SK-N-SH (cell line): Measurements from ENCODE around the gene ALG6. TPM values are rescaled to one million over a fixed set of nuclear protein-coding genes. Genes with fewer than 3 reads are reported as not detected.

ENCODE experiments used
- CTCF ChIA-PET: fragments of 300-600, 350-600 bp; formaldehyde crosslinking; extraction: SDS; loops from one replicate; lab custom pipeline; 2021; lab: Yijun Ruan, JAX
- POLR2A ChIA-PET: fragments of 350-600 bp; sonication (Branson Sonifier 250); formaldehyde crosslinking; extraction: SDS; loops from one replicate; lab custom pipeline; 2020; ENCODE audit warnings: antibody characterized with exemption, inconsistent platforms; lab: Yijun Ruan, JAX
- DNase-seq: peaks from one replicate; pipeline ENCODE4 v3.0.0; 2012
- H2AFZ ChIP-seq: fragments of 200-600 bp; sonication (generic); 2 replicates; pipeline ENCODE4 v1.8.1; 2016; ENCODE audit warnings: antibody characterized with exemption, mild to moderate bottlenecking, low read depth
- H3F3A ChIP-seq: fragments of 200-600 bp; sonication (generic); replicated peaks from 2 replicates; pipeline ENCODE3; 2016; ENCODE audit warnings: antibody characterized with exemption, mild to moderate bottlenecking; ENCODE audit not compliant: insufficient read depth
- H3K27ac ChIP-seq, 2 experiments: fragments of 200-500 bp in 1 of 2; fragments of 200-600 bp in 1 of 2; sonication (Bioruptor generic) in 1 of 2; sonication (generic), shearing (Covaris generic) in 1 of 2; 2 replicates each; pipeline versions ENCODE4 v1.5.1 to v1.6.1; 2014 to 2016; ENCODE audit warnings: low read depth in 2 of 2, inconsistent platforms in 1 of 2, low read length in 1 of 2, mild to moderate bottlenecking in 1 of 2, mixed read lengths in 1 of 2
- H3K27me3 ChIP-seq: fragments of 200-600 bp; sonication (generic), shearing (Covaris generic); 2 replicates; pipeline ENCODE4 v1.6.1; 2016; ENCODE audit warnings: mixed run types; ENCODE audit not compliant: insufficient read depth
- H3K36me3 ChIP-seq, 2 experiments: fragments of 200-500 bp in 1 of 2; fragments of 200-600 bp in 1 of 2; sonication (Bioruptor generic) in 1 of 2; sonication (generic) in 1 of 2; replicated peaks in 1 of 2; 2 replicates each; pipeline versions ENCODE3 to v1.5.1; 2014 to 2016; ENCODE audit warnings: low read length in 1 of 2, mild to moderate bottlenecking in 1 of 2; ENCODE audit not compliant: insufficient read depth in 2 of 2, control insufficient read depth in 1 of 2
- H3K4me1 ChIP-seq, 2 experiments: fragments of 200-500 bp in 1 of 2; fragments of 200-600 bp in 1 of 2; sonication (Bioruptor generic) in 1 of 2; sonication (generic), shearing (Covaris generic) in 1 of 2; 2 replicates each; pipeline versions ENCODE4 v1.5.1 to v1.6.1; 2014 to 2016; ENCODE audit warnings: low read depth in 1 of 2, low read length in 1 of 2, mixed run types in 1 of 2; ENCODE audit not compliant: insufficient read depth in 2 of 2, control insufficient read depth in 1 of 2
- H3K4me2 ChIP-seq: fragments of 200-600 bp; sonication (generic), shearing (Covaris generic); 2 replicates; pipeline ENCODE4 v1.6.1; 2017; ENCODE audit warnings: mixed run types
- H3K4me3 ChIP-seq, 2 experiments: fragments of 200-500 bp in 1 of 2; fragments of 200-600 bp in 1 of 2; sonication (Bioruptor generic) in 1 of 2; sonication (generic), shearing (Covaris generic) in 1 of 2; 2 replicates each; pipeline versions ENCODE4 v1.5.1 to v1.8.1; 2014 to 2016; ENCODE audit warnings: low read depth in 2 of 2, inconsistent platforms in 1 of 2, low read length in 1 of 2, mild to moderate bottlenecking in 1 of 2, mixed read lengths in 1 of 2, moderate library complexity in 1 of 2
- H3K79me2 ChIP-seq: fragments of 200-600 bp; sonication (generic); 2 replicates; pipeline ENCODE4 v1.8.1; 2017; ENCODE audit warnings: mild to moderate bottlenecking; ENCODE audit not compliant: insufficient read depth
- H3K9ac ChIP-seq: fragments of 200-600 bp; sonication (generic); 2 replicates; pipeline ENCODE4 v1.6.1; 2017; ENCODE audit warnings: mixed run types
- H3K9me2 ChIP-seq: fragments of 200-600 bp; sonication (generic); 2 replicates; pipeline ENCODE4 v1.6.1; 2017; ENCODE audit warnings: mixed run types
- H3K9me3 ChIP-seq: fragments of 200-600 bp; sonication (generic); 2 replicates; pipeline ENCODE4 v1.6.1; 2017; ENCODE audit warnings: mixed run types, mild to moderate bottlenecking, moderate library complexity
- H4K20me1 ChIP-seq: fragments of 200-600 bp; sonication (generic); 2 replicates; pipeline ENCODE4 v1.6.1; 2017; ENCODE audit warnings: mild to moderate bottlenecking, mixed run types; ENCODE audit not compliant: insufficient read depth
- CTCF ChIP-seq: fragments of 200-600 bp; sonication (generic); IDR thresholded peaks from 2 replicates; pipeline ENCODE4 v1.6.1; 2017; ENCODE audit warnings: antibody characterized with exemption, mild to moderate bottlenecking, moderate library complexity
- EP300 ChIP-seq, 2 experiments: IDR thresholded peaks; 2 replicates each; pipeline versions ENCODE4 v1.4.0 to v1.6.1; 2012; ENCODE audit warnings: borderline replicate concordance in 1 of 2, low read depth in 1 of 2, low read length in 1 of 2
- EZH2phosphoT487 ChIP-seq: fragments of 200-600 bp; sonication (generic); IDR thresholded peaks from 2 replicates; pipeline ENCODE4 v1.6.1; 2017; ENCODE audit warnings: low read depth, mixed run types, mild to moderate bottlenecking, antibody characterized with exemption, moderate library complexity, borderline replicate concordance
- FOSL2 ChIP-seq: IDR thresholded peaks from 2 replicates; pipeline ENCODE4 v1.4.0; 2012; ENCODE audit warnings: low read depth, mild to moderate bottlenecking, moderate library complexity, borderline replicate concordance
- FOXJ3 ChIP-seq: sonication (generic); formaldehyde crosslinking; IDR thresholded peaks from 2 replicates; pipeline ENCODE4 v1.5.1; 2020; ENCODE audit warnings: mild to moderate bottlenecking, missing genetic modification reagents
- FOXM1 ChIP-seq: IDR thresholded peaks from 2 replicates; pipeline ENCODE4 v1.4.0; 2012; ENCODE audit warnings: low read depth, mild to moderate bottlenecking
- GABPA ChIP-seq: IDR thresholded peaks from 2 replicates; pipeline ENCODE4 v1.4.0; 2012; ENCODE audit warnings: low read depth, mild to moderate bottlenecking
- GATA2 ChIP-seq: sonication (generic); formaldehyde crosslinking; IDR thresholded peaks from 2 replicates; pipeline ENCODE4 v1.5.0; 2020; ENCODE audit warnings: mild to moderate bottlenecking, missing genetic modification reagents
- NFIC ChIP-seq: IDR thresholded peaks from 2 replicates; pipeline ENCODE4 v1.4.0; 2012; ENCODE audit warnings: borderline replicate concordance
- NRF1 ChIP-seq: IDR thresholded peaks from 2 replicates; pipeline ENCODE4 v1.6.1; 2012; ENCODE audit warnings: low read depth, mild to moderate bottlenecking, low read length
- POLR2AphosphoS5 ChIP-seq: IDR thresholded peaks from 2 replicates; pipeline ENCODE4 v1.6.1; 2012; ENCODE audit warnings: low read depth, low read length
- RAD21 ChIP-seq: IDR thresholded peaks from 2 replicates; pipeline ENCODE4 v1.6.1; 2012; ENCODE audit warnings: mild to moderate bottlenecking, low read length
- RCOR1 ChIP-seq: fragments of 150-350 bp; IDR thresholded peaks from 2 replicates; pipeline ENCODE4 v1.6.1; 2017; ENCODE audit warnings: antibody characterized with exemption, low read length
- RXRA ChIP-seq: IDR thresholded peaks from 2 replicates; pipeline ENCODE4 v1.4.0; 2012; ENCODE audit warnings: low read depth, mild to moderate bottlenecking, borderline replicate concordance
- SMC3 ChIP-seq: IDR thresholded peaks from 2 replicates; pipeline ENCODE4 v1.6.1; 2012; ENCODE audit warnings: low read depth, low read length, improper control_type of control experiment
- TEAD4 ChIP-seq: IDR thresholded peaks from 2 replicates; pipeline ENCODE4 v1.4.0; 2012; ENCODE audit warnings: mild to moderate bottlenecking, borderline replicate concordance; ENCODE audit not compliant: insufficient read depth
- WGBS: methylation state at CpG from one replicate; pipeline ENCODE4 v1.1.6; 2017; ENCODE audit warnings: low lambda C conversion rate; 5-methylcytosine and 5-hydroxymethylcytosine counted together
- polyA plus RNA-seq, 3 experiments: library from polyadenylated mRNA; depleted of rRNA; stranded (reverse); fragments of >200 nt; gene quantifications; 2 replicates each; pipeline ENCODE4 v1.2.3, GENCODE V29; 2012
- TF ChIP-seq, protein P1 (sequence below): IDR thresholded peaks from 2 replicates; pipeline ENCODE4 v1.6.1; 2012; ENCODE audit warnings: mild to moderate bottlenecking, low read depth, low read length, moderate library complexity
- TF ChIP-seq, protein P2 (sequence below): fragments of 150-350 bp; IDR thresholded peaks from 2 replicates; pipeline ENCODE4 v1.6.1; 2017; ENCODE audit warnings: antibody characterized with exemption, low read length, low read depth, borderline replicate concordance
- TF ChIP-seq, protein P3 (sequence below): fragments of 150-350 bp; IDR thresholded peaks from 2 replicates; pipeline ENCODE4 v1.6.1; 2016; ENCODE audit warnings: mild to moderate bottlenecking, low read depth, low read length

The ALG6 gene
- polyA plus RNA-seq, 1 of the 3 experiments (the other 2 are of a cell fraction) = 3.8 TPM

DNA sequence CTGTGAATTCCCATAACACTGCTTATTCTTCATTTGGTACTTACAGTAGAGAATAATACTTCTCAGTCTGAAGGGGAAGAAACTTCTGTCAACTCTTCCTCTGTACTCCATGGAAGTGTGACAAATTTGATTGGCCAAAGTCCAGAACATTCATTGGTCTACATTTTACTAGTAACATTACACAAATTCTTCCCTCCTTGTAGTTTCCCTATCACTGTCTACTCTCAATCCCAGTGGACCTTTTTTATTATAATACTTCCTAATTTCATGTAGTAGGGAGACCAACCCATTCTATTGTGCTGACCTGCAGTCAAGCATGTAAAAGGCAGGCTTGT, 74.7 kb downstream of the ALG6 start (continued):
- TF ChIP-seq EP300 (IDR thresholded peaks at IDR 0.05; ENCODE audit: borderline replicate concordance in 1 of 2, low read depth in 1 of 2, low read length in 1 of 2) = no peak
- TF ChIP-seq RAD21 = no peak
- TF ChIP-seq RCOR1 = no peak
- TF ChIP-seq FOXM1 = no peak

DNA sequence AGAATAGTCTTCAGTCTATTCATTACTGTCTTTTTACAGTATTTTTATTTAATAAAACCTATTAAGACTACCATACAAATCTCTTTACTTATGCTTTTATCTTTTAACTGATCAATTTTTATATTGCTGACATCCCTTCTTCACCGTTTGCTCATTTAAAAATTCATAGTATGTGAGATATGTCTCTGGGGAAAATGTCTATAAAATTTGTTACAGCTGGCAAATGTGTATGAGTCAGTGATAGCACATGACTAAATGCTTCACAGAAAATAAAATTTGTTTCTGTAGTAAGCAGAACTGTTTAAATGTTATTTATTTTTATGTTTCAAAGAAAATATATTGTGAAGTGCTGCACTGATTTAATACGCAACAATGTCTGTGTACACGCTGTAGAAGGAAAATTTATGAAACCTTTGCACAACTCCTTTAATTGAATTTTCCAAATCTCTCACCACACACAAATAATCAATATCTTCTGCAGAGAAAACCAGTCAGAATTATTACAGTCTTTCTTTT, 81.4 kb downstream of the ALG6 start:
- H3K27ac ChIP-seq = no peak overlapping the region
- H3K9me3 ChIP-seq = no peaks in the 10 kb centered on the region
- H3K4me2 ChIP-seq = no peak overlapping the region
- POLR2A ChIA-PET = no interaction called here
- H3K9me2 ChIP-seq = no peaks in the 10 kb centered on the region
- TF ChIP-seq FOXJ3 (no peak), EZH2phosphoT487 (no peak), EP300 (IDR thresholded peaks at IDR 0.05; ENCODE audit: borderline replicate concordance in 1 of 2, low read depth in 1 of 2, low read length in 1 of 2) (no peak), FOSL2 (no peak)
- TF ChIP-seq, protein P1, sequence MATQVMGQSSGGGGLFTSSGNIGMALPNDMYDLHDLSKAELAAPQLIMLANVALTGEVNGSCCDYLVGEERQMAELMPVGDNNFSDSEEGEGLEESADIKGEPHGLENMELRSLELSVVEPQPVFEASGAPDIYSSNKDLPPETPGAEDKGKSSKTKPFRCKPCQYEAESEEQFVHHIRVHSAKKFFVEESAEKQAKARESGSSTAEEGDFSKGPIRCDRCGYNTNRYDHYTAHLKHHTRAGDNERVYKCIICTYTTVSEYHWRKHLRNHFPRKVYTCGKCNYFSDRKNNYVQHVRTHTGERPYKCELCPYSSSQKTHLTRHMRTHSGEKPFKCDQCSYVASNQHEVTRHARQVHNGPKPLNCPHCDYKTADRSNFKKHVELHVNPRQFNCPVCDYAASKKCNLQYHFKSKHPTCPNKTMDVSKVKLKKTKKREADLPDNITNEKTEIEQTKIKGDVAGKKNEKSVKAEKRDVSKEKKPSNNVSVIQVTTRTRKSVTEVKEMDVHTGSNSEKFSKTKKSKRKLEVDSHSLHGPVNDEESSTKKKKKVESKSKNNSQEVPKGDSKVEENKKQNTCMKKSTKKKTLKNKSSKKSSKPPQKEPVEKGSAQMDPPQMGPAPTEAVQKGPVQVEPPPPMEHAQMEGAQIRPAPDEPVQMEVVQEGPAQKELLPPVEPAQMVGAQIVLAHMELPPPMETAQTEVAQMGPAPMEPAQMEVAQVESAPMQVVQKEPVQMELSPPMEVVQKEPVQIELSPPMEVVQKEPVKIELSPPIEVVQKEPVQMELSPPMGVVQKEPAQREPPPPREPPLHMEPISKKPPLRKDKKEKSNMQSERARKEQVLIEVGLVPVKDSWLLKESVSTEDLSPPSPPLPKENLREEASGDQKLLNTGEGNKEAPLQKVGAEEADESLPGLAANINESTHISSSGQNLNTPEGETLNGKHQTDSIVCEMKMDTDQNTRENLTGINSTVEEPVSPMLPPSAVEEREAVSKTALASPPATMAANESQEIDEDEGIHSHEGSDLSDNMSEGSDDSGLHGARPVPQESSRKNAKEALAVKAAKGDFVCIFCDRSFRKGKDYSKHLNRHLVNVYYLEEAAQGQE = no peak
- no peaks in the 10 kb centered on the region for H3K79me2 ChIP-seq
- WGBS = 76% methylated on average over 3 of the region's 3 CpGs
- H3K9ac ChIP-seq = no peak overlapping the region
- no peak overlapping the region for H3K4me3 ChIP-seq
- no peaks in the 10 kb centered on the region for H4K20me1 ChIP-seq
- H3F3A ChIP-seq = peaks cover 6% of the 10 kb centered on the region
- peaks cover 3 to 8% of the 10 kb centered on the region in 2 experiments for H3K36me3 ChIP-seq
- CTCF ChIA-PET = no interaction called here
- DNase-seq = no peak
- no peak overlapping the region for H2AFZ ChIP-seq
- no peaks in the 10 kb centered on the region; a peak in 2 of 4 replicates for H3K4me1 ChIP-seq
- H3K27me3 ChIP-seq = no peaks in the 10 kb centered on the region

- H3K36me3 ChIP-seq = peaks cover 5 to 8% of the 10 kb centered on the region in 2 experiments
- no peaks in the 10 kb centered on the region for H3K9me2 ChIP-seq
- no peak overlapping the region for H3K4me3 ChIP-seq
- no peaks in the 10 kb centered on the region for H4K20me1 ChIP-seq
- H3K79me2 ChIP-seq = no peaks in the 10 kb centered on the region; the same call in 1 of the 2 replicates
- no peak overlapping the region for H2AFZ ChIP-seq
- CTCF ChIA-PET = interaction anchor here (1.3 kb wide), 1 partner anchor 9 kb away, joined by 3 read pairs; no protein-coding TSS in a partner anchor
- 91% methylated on average over 1 of the region's 1 CpG for WGBS
- H3K4me1 ChIP-seq = no peaks in the 10 kb centered on the region; a peak in 2 of 4 replicates
- no peak overlapping the region for H3K4me2 ChIP-seq
- POLR2A ChIA-PET = interaction anchor here (0.6 kb wide), 1 partner anchor 1466 kb away, joined by 3 read pairs; no protein-coding TSS in a partner anchor
- no peak for DNase-seq
- no peak overlapping the region for H3K27ac ChIP-seq
- H3K9ac ChIP-seq = no peak overlapping the region
- no peaks in the 10 kb centered on the region for H3K9me3 ChIP-seq
- H3K27me3 ChIP-seq = no peaks in the 10 kb centered on the region
- H3F3A ChIP-seq = peaks cover 6% of the 10 kb centered on the region
- no peak for TF ChIP-seq FOSL2
- no peak for TF ChIP-seq GABPA
- TF ChIP-seq POLR2AphosphoS5 = no peak
- no peak for TF ChIP-seq GATA2 (CRISPR knock-in tag)
- TF ChIP-seq, protein P2, sequence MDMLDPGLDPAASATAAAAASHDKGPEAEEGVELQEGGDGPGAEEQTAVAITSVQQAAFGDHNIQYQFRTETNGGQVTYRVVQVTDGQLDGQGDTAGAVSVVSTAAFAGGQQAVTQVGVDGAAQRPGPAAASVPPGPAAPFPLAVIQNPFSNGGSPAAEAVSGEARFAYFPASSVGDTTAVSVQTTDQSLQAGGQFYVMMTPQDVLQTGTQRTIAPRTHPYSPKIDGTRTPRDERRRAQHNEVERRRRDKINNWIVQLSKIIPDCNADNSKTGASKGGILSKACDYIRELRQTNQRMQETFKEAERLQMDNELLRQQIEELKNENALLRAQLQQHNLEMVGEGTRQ = no peak
- TF ChIP-seq CTCF = no peak
- no peak for TF ChIP-seq RXRA
- TF ChIP-seq NFIC = no peak
- no peak for TF ChIP-seq TEAD4
- TF ChIP-seq, protein P3, sequence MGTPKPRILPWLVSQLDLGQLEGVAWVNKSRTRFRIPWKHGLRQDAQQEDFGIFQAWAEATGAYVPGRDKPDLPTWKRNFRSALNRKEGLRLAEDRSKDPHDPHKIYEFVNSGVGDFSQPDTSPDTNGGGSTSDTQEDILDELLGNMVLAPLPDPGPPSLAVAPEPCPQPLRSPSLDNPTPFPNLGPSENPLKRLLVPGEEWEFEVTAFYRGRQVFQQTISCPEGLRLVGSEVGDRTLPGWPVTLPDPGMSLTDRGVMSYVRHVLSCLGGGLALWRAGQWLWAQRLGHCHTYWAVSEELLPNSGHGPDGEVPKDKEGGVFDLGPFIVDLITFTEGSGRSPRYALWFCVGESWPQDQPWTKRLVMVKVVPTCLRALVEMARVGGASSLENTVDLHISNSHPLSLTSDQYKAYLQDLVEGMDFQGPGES = no peak
- no peak for TF ChIP-seq NRF1
- TF ChIP-seq SMC3 = no peak
Measured at GRCh38 chr1:63450416-63450815, 83.0 kb downstream of the ALG6 start.
